Suprapubic skin (tissue), 4 donors: ENCODE measurements around the gene REV1.

ENCODE experiments used
- POLR2A ChIP-seq, 2 donors: fragments of 450-650 bp; IDR thresholded peaks; one replicate each; pipeline ENCODE4 v1.6.1; 2017; ENCODE audit warnings: antibody characterized with exemption in 2 of 2, mild to moderate bottlenecking in 2 of 2, moderate library complexity in 2 of 2
- POLR2AphosphoS5 ChIP-seq, 3 donors: sonication (generic); formaldehyde crosslinking; IDR thresholded peaks; one replicate each; pipeline ENCODE4 v1.6.1; 2017; ENCODE audit warnings: antibody characterized with exemption in 3 of 3
- TF ChIP-seq, protein P1 (sequence below), 2 donors: fragments of 200-600 bp in 1 of 2; fragments of 450-650 bp in 1 of 2; sonication (generic) in 1 of 2; IDR thresholded peaks; one replicate each; pipeline ENCODE4 v1.5.1; 2016 to 2019; ENCODE audit warnings: antibody characterized with exemption in 2 of 2, mild to moderate bottlenecking in 1 of 2, moderate library complexity in 1 of 2

DNA sequence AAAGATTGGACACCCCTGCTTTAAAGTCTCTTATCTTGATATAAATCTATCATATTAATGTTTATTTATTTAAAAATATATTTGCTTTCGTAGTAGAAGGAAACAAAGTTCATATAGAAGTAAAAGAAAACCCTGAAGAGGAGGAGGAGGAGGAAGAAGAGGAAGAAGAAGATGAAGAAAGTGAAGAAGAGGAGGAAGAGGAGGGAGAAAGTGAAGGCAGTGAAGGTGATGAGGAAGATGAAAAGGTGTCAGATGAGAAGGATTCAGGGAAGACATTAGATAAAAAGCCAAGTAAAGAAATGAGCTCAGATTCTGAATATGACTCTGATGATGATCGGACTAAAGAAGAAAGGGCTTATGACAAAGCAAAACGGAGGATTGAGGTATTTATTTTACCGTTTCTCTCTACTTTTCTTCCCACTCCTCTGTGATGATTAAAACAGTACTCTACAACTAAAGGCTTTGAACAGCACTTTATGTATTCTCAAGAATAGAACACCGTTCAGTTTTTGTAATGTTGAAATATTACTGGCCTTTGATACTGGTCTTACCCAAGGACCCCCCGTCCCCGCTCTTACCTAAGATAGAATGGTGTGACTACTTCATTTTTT lies 113.5 kb downstream of the REV1 start:
- TF ChIP-seq, protein P1, sequence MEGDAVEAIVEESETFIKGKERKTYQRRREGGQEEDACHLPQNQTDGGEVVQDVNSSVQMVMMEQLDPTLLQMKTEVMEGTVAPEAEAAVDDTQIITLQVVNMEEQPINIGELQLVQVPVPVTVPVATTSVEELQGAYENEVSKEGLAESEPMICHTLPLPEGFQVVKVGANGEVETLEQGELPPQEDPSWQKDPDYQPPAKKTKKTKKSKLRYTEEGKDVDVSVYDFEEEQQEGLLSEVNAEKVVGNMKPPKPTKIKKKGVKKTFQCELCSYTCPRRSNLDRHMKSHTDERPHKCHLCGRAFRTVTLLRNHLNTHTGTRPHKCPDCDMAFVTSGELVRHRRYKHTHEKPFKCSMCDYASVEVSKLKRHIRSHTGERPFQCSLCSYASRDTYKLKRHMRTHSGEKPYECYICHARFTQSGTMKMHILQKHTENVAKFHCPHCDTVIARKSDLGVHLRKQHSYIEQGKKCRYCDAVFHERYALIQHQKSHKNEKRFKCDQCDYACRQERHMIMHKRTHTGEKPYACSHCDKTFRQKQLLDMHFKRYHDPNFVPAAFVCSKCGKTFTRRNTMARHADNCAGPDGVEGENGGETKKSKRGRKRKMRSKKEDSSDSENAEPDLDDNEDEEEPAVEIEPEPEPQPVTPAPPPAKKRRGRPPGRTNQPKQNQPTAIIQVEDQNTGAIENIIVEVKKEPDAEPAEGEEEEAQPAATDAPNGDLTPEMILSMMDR (IDR thresholded peaks at IDR 0.05) = no peak
- TF ChIP-seq POLR2A (IDR thresholded peaks at IDR 0.05) = no peak
- TF ChIP-seq POLR2AphosphoS5 (IDR thresholded peaks at IDR 0.05) = no peak
